SIG-M5 treated with dmso at 0.1 percent for 504 hours (cell line): ENCODE data around the gene SHISA9.

Source experiments
- DNase-seq: peaks from one replicate; lab custom pipeline; 2025; ENCODE audit not compliant: unreplicated experiment; lab: John Stamatoyannopoulos, UW

SHISA9 gene

GRCh38 chr16:13245713-13246377 is 344.4 kb downstream of the SHISA9 start:
- DNase-seq: no peak

GRCh38 chr16:13254998-13255614 is 353.7 kb downstream of the SHISA9 start:
- no peak for DNase-seq

- DNase-seq: no peak
Measured at GRCh38 chr16:13262270-13263090, 361.1 kb downstream of the SHISA9 start.

GRCh38 chr16:13264749-13265552 is 363.6 kb downstream of the SHISA9 start:
- no peak for DNase-seq

- DNase-seq: no peak
Measured at GRCh38 chr16:13269359-13269758, 368.0 kb downstream of the SHISA9 start.

- no peak for DNase-seq
Measured at GRCh38 chr16:13269905-13270528, 368.6 kb downstream of the SHISA9 start.

- no peak for DNase-seq
Measured at GRCh38 chr16:13270602-13271001, 369.2 kb downstream of the SHISA9 start.

- no peak for DNase-seq
Measured at GRCh38 chr16:13289515-13289914, 388.1 kb downstream of the SHISA9 start.
